Activated T-cell treated with anti-CD3 and anti-CD28 coated beads for 48 hours (primary cell): ENCODE measurements around the gene MMP28.

Source experiments
- DNase-seq: peaks from one replicate; pipeline ENCODE4 v3.0.0-alpha.2; 2020; ENCODE audit warnings: low read depth

MMP28 gene

DNA sequence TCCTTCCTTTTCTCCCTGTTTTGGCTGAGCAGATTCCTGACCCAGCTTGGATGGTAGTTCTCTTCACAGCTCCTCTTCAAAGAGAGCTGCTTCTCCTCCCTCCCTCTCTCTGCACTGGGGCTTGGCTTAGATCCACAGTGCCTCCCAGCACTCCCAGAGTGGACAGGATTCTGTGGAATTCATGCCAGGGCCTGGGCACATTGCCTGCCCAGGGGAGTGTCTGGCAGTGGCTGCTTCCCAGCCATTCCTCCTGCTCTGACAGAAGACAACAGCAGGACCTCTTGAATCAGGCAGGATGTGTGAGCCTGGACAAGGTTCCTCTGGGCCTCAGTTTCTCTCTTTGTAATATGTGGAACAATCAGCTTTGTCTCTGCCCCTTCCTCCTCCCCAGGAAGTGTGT is 4.5 kb upstream of the MMP28 start:
- no peak for DNase-seq

DNA sequence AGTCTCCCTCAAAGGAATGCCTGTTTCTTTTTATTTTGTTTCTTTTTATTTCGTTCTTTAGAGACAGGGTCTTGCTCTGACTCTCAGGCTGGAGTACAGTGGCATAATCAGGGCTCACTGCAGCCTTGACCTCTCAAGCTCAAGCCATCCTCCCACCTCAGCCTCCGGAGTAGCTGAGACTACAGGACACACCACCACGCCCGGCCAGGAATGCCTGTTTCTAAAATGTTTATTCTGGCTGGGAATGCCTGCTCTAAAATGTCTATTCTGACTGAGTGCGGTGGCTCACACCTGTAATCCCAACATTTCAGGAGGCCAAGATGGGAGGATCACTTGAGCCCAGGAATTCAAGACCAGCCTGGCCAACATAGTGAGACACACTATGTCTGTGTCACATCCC is 2.5 kb upstream of the MMP28 start:
- DNase-seq = no peak

DNA sequence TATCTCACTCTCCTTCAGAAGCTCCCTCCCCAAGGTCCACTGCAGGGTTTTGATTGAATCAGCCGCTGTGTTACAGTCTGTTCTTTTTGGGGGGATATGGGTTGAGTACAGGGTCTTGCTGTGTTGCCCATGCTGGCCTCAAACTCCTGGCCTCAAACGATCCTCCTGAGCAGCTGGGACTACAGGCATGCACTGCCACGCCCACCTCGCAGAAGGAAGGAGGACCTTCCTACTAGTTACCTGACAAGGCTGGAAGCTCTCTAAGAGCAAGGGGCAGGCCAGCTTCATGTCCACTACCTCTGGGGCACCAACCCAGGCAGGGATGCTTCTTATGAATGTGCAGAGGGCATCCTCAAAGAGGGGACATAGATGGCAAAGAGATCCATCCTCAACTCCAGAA is 1.9 kb upstream of the MMP28 start:
- no peak for DNase-seq

DNA sequence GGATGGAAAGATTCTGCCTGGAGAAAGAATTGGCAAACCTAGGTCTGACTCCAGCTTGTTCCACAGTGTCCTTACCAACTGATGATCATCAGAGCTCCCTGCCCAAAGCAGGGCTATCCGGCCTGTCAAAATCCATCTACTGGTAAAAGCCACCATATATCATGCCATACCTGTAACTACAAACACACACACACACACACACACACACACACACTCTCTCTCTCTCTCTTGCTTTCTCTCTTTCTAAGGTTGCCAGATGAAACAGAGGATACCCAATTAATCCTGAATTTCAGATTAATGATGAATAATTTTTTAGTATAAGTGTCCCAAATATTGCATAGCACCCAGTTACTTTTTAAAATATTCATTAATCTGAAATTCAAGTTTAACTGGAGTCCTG is 1.5 kb upstream of the MMP28 start:
- DNase-seq = no peak

DNA sequence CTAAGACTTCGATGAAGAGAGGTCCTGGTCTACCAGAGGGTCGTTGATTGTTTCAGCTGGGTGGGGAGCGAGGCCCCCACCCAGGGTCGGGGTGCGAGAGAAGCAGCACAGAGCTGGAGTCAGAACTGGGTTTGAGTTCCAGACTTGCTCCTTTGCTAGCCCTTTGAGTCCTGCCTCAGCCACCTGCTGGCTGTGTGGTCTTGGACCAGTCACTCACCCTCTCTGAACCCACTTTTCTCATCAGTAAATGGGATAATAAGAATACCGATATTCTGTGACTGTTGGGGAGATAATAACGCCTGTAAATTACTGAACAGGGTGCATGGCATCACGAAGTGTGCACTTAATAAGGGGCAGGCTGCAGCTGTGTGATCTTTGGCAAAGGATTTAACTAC is 427 bp upstream of the MMP28 start:
- no peak for DNase-seq

DNA sequence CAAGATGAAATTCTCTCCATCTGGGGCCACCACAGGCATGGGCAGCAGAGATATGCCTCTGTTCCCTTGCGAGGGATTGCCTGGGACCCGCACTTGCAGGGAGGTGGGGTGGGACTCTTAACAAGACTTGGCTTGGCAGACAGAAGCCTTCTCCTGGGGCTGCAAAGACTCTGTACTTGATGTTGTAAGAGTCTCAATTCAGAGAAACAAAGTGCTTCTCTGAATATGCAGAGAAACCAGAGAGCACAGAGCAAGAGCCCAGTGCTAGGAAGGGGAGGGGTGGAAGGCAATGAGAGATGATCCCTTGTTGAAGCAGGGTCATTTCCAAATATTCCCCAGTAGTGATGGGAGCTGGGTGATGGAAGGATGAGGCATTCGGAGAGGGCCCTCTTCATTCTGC is 2.2 kb downstream of the MMP28 start:
- no peak for DNase-seq

DNA sequence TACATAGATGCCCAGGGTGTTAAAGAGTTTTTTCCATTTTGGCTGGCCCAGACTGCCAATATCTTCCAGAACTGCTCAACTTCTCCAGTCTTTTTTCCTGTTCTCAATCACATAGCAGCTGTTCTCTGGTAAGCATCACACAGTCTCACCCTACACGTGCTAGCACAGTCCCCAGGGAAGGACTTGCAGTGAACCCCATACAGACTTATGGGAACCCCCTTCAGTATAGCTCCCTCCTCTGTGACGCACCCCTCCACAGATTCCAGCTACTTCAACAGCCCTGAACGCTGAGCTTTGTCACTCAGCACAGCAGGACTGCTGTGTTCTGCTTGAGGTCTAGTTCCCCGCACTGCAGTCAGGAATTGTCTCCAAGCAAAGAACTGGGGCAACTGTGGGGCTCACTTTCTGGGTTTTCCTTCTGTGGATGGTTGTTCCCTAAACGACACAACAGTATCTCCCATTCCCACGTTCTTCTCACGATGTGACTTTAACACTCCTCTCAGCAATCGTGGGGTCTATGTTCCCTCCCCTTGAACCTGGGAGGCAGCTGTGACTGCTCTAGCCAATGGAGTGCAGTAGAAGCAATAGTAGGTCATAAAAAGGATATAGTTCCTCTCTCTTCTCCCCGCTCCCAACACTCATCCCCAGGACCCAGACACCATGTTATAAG is 3.6 kb downstream of the MMP28 start:
- DNase-seq = no peak

DNA sequence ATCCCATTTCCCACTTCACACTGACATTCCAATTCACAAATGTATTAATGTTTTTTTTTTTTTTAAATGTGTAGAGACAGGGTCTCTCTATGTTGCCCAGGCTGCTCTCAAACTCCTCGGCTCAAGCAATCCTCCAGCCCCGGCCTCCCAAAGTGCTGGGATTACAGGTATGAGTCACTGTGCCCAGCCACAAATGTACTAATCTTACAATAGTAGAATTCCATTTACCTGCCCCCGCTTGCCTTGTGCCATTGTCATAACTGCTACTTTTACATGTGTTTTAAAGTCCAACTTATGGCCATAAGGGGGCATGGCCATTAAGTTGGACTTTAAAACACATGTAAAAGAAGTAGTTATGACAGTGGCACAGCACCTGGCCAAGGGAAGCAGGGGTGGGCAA is 4.6 kb downstream of the MMP28 start:
- no peak for DNase-seq

DNA sequence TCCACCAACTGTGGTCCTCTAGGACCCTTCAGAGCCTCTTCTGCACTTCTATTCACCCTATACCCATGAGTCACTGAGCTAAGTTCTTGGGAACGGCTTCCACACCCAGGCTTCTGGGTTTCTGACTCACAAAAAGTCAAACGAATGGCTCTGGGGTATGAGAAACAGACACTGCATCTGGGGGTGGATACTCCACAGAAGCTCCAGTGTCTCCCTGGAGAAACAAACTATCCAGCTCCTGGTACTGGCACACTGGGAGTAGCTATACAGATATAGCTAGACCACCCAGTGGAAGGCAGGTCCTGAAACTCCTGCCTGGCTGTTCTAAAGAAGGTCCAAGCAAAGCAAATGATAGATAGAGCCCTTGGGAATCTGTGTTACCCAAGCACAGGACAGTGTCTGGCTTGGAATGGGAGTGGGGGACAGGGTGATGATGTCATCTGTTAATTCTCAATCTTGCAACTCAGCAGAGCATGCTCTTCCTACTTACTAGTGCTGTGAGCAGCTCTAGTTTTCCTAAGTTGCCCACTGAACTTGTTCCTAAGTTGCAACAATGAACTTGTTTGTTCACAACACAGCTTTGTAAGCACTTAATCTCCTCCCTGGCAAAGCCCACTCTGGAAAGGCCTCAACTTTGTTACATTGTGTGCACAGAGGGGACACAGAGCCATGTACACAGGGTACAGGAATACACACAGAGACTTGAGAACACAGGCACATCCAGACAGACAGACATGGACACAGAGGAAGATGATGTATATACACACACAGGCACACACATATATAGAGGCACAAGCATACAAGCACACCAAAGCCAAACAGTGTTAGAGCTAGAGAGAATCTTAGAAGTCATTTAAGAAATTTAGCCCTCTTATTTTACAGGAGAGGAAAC is 6.7 kb downstream of the MMP28 start:
- no peak for DNase-seq

DNA sequence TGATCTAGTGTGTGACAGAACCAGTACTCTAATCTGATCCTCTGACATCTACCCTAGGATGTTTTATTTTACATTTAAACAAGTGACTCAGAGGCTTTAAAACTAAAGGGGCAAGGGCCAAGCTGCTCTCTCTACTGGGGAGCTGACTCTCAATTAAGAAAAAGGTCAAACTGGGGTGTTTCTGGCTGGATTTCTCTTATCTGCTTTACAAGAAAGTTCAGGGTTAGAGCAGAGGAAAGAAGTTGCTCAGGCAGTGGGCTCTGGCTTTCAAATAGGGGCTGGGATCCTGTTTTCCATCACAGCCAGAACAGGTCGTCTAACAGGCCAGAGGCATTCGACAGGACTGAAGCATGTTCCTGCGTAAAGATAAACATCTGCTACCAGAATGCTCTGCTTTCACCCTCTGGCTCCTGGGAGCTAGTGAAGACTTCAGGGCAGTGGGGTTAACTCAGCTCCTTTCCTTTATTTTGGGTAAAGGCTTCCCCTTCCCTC is 8.5 kb downstream of the MMP28 start:
- no peak for DNase-seq

DNA sequence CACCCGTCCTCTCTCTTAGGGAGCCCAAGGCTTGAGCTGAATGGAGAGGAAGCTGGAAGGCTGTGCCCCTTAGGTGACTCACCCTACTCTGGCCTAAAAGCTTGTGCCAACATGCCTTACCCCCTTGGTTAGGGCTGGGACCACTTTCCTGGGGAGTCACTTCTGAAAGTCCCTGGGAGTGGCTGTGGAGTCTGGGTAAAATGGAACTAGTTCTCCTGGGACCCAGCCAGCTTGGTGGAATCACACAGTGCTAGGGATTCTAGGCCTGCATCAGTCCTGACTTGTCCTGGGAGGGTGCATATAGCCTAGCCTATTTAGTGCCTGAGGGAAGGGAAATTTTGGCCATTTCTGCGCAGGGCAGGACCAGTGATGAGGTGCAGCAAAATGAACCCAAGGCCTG is 10.5 kb downstream of the MMP28 start:
- DNase-seq = no peak

DNA sequence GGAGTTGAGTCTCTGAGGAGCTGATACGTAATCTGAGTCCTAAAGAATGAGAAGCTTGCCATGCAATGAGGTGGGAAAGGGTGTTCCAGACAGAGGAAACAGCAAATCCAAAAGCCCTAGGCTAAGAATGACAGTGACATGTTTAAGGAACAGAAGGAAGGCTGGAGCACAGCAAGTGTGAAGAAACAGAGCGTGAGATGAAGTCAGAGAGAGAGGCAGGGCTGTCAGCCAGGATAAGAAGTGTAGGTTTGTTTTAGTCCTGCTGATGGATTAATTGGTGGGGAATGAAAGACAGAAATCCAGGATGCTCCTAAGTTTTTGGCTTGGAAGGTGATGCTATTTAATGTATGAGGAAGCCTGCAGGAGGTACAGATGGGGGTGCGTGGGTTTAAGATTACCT is 14.5 kb downstream of the MMP28 start:
- DNase-seq = no peak

DNA sequence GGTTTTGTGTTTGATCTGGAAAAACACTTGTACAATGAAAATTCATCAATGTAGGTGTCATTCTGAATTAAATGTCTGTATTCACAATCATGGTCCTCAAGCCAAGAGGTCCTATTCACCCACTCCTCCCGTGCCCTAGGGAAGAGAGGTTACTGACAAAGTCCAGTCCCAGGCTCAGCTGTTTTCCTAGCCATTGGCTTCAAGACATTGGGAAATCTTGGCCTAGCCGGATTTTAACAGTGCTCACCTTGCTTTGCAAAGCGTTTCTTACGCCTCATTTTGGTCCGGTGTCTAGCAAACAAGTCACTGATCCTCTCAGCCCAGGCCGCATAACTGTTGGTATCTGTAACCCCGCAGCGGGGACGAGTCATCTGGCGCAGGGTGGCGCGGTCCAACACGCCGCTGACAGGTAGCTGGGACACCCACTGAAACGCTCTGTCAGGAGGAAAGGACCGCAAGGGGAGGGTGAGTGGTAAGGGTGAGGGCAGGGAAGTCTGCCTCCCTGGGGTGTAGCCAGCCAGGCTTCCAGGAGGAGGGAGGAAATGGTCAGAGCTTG is 16.7 kb downstream of the MMP28 start:
- DNase-seq = no peak

DNA sequence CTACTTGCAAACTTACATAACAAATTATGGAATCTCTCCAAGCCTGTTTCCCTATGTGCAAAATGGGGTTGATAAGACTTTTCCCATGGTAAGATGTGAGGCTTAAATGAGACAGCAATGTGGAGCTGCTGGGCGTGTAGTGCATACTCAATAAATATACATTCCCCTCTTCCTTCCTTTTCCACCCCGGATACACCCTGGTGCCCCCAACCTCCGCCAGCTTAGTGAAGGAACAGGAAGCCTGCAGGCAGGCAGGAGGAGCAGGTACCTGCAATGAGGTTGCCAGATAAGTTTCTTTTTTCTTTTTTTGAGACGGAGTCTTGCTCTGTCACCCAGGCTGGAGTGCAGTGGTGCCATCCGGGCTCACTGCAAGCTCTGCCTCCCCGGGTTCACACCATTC is 19.9 kb downstream of the MMP28 start:
- DNase-seq = no peak

DNA sequence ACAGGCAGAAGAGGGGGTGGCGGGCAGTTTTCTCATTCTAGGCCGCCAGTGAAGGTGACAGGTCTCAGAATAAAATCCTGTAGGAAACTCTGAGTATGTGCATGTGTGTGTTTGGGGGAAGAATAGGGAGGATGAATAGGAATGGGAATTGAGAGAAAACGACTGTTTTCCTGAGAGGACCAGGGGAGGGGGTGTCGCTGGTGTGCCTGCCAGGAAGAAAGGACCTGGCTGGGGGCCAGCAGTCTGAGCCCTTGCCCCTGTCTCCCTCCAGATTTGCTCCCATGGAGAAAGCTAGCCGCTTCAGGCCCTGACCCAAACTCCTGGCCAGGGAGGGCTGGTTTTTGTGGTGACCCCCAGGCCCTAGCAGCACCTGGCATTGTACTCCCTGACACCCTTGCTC is 20.4 kb downstream of the MMP28 start:
- no peak for DNase-seq

DNA sequence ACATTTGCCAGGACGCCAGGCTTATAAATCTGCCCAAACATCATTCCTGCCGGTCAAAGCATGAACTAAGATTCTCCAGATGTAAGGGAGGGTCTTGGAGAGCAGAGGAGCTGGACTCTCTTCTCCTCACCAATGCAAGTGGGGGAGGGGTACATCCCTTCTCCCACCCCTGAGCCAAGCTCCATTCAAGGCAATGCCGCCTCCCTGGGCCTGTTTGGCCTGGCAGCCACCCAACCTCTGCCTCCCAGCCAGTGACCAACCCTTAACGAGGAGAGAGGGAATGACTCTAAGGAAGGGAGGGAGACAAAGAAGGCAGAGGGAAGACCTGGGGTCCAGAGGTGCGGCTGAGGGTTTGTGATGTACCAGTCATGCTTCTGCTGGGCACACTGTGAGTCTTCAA is 20.9 kb downstream of the MMP28 start:
- no peak for DNase-seq

DNA sequence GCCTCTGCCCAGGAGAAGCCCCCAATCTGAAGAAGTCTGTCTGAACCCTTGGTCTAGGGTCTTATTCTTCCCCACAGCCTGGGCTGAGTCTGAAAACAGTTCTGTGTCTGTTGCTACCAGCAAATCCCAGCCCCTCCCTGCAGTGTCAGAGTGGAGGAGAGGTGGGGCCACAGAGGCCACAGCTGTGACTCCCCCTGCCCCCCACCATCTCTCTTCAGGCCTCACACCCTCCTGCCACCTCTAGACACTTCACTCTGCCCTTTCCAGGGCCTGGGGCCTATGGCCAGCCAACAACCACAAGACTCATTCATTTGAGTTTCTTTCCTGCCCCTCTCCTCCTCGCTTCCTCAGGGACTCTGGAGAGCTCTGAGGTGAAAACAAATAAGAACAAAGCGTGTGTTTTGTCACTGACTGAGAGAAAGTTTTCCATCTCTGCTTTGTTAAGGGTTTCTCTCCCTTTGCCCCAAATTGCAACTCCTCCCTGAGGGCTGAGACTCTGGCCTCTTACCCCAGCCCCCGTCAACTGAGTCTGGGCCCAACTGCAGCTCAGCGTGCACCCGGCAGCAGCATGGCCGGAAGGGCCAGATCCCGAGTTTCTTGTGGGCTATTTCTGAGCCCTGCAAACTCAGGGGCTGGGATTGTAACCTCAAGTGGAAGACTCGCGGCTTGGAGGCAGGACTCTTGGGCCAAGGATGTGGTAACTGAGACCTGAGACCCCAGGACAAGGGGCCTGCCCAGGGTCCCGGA is 21.6 kb downstream of the MMP28 start:
- no peak for DNase-seq

DNA sequence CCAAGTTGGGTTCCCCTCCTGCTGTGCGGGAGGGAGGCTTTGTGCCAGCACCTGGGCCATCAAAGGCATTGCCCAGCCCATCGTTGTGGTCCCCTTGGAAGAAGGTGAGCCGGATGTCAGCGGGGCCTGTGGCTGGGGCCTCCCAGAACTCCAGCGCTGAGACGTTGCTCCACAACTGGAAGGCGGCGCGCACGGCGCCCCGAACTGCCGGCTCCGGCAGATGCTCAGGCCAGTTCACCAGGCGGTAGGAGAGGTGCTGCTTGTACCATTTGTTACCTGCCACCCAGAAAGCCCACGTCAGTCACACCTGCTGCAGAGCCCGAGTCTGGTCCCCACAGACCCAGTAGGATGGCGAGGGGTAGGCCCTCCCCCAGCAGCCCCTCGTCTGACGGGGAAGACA is 22.3 kb downstream of the MMP28 start:
- no peak for DNase-seq

DNA sequence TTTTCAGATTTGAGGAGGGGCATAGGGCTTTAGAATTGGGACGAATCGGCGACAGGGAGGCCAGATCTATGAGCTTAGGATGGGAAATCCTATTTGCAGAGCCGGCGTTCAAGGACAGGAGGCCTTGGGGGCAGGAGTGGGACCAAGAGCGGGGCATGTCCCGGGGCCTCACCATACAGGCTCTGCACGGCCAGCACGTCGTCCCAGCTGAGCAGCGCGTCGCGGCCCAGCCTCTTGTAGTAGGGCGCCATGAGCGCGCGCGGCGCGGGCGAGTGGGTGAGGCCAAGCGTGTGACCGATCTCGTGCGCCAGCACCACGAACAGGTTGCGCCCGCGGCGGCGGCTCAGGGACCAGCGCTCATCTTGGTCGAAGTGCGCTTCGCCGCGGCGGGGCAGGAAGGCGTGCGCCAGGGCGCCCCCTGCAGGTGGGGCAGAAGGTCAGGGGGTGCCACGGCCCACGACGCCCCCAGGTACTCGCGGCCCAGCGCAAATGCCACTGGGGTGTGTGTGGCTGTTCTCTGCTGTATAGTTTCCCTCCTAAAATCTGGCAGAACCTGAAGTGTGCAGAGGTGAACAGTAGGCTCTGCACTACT is 25.4 kb downstream of the MMP28 start:
- DNase-seq = no peak

DNA sequence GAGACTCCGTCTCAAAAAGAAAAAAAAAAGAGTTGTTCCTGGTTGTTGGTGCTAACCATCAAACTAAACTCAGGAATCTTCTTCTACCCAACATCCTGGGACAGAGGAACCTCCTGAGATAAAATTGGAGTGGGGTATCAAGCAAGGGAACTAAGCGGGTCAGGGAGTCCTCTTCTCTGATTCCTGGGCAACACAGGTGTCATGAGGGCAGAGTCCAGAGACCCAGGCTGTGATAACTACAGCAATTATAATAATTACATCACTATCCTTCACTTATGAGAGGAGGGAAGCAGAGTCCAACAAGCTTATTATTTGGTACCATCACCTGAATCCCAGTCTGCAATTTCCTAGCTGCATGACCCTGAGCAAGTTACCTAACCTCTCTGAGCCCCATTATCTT is 26.6 kb downstream of the MMP28 start:
- DNase-seq = no peak

DNA sequence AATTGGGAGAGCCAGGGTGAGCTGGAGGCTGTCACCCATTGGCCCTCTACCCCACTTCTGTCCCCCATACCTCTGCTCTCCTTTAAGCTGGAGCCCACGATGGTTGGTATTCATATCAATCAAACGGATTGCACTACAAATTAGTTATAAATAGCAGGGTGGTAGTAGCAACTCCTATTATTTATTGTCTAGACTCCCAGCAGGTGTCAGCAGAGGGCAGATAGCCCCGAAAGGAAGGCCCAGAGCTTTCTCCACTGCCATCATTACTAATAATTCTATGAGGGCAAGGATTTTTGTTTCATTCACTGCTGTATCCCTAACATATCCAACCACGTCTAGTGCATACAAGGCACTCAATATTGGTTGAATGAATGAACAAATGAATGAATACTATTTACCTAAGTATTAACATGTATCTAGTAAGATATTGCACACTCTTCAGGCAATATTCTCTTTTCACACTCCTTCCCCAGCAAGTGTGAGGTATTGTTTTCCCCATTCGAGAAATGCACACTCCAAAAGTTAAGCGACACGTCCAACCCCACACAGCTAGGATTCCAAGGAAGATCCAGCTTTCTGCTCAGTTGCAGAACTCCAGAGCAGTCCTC is 28.4 kb downstream of the MMP28 start:
- DNase-seq = no peak

DNA sequence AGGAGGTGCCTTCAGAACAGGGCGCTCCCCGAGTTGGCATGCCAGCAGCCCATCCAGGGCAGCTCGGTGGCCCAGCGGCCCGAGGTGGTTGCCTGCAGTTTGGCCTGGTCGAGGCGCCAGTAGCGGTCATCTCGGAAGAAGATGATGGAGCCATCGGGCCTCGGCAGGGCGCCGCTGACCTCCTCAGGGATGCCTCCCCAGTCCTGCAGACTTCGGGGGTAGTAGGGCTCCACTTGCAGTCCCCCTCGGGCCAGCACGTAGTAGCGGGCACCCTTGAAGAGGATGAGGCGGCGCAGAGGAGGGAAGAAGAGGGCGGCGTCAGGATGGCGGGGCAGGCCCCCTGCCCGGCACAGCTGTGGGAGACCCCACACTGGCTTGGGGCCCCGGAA is 29.0 kb downstream of the MMP28 start:
- no peak for DNase-seq
